GM23248 (cell line): ENCODE data around the gene DNASE1L2. TPM values are rescaled to one million over a fixed set of nuclear protein-coding genes. Genes with fewer than 3 reads are reported as not detected.

Experiments used
- DNase-seq: peaks from one replicate; pipeline ENCODE4 v3.0.0-alpha.2; 2015
- H2AFZ ChIP-seq: fragments of 200-600 bp; sonication (generic); 2 replicates; pipeline ENCODE4 v1.6.1; 2016; ENCODE audit warnings: antibody characterized with exemption
- H3F3A ChIP-seq: fragments of 200-600 bp; sonication (generic); 2 replicates; pipeline ENCODE4 v1.6.1; 2016; ENCODE audit warnings: mild to moderate bottlenecking, antibody characterized with exemption, mixed run types; ENCODE audit not compliant: insufficient read depth
- H3K27ac ChIP-seq: fragments of 200-600 bp; sonication (generic); 2 replicates; pipeline ENCODE4 v1.5.1; 2016; ENCODE audit warnings: mild to moderate bottlenecking
- H3K27me3 ChIP-seq: fragments of 200-600 bp; sonication (generic); replicated peaks from 2 replicates; pipeline ENCODE4 v1.6.1; 2016; ENCODE audit warnings: mild to moderate bottlenecking; ENCODE audit not compliant: insufficient read depth
- H3K36me3 ChIP-seq: fragments of 200-600 bp; sonication (generic); 2 replicates; pipeline ENCODE4 v1.6.1; 2016; ENCODE audit warnings: low read depth, mild to moderate bottlenecking
- H3K4me1 ChIP-seq: fragments of 200-600 bp; sonication (generic); 2 replicates; pipeline ENCODE4 v1.6.1; 2016; ENCODE audit warnings: mild to moderate bottlenecking; ENCODE audit not compliant: insufficient read depth
- H3K4me2 ChIP-seq: fragments of 200-600 bp; sonication (generic); one replicate; pipeline ENCODE4 v1.6.1; 2016; ENCODE audit warnings: mild to moderate bottlenecking; ENCODE audit not compliant: unreplicated experiment
- H3K4me3 ChIP-seq: fragments of 200-600 bp; sonication (generic); 2 replicates; pipeline ENCODE4 v1.5.1; 2016; ENCODE audit warnings: mild to moderate bottlenecking
- H3K79me2 ChIP-seq: fragments of 200-600 bp; sonication (generic); 2 replicates; pipeline ENCODE4 v1.6.1; 2016; ENCODE audit warnings: mild to moderate bottlenecking; ENCODE audit not compliant: insufficient read depth
- H3K9ac ChIP-seq: fragments of 200-600 bp; sonication (generic); 2 replicates; pipeline ENCODE4 v1.6.1; 2016; ENCODE audit warnings: mild to moderate bottlenecking
- H3K9me2 ChIP-seq: fragments of 200-600 bp; sonication (generic); 2 replicates; pipeline ENCODE4 v1.6.1; 2016; ENCODE audit warnings: mixed run types, mild to moderate bottlenecking, moderate library complexity; ENCODE audit not compliant: insufficient read depth
- H3K9me3 ChIP-seq: fragments of 200-600 bp; sonication (generic); one replicate; pipeline ENCODE4 v1.6.1; 2017; ENCODE audit warnings: low read depth
- H4K20me1 ChIP-seq: fragments of 200-600 bp; sonication (generic); 2 replicates; pipeline ENCODE4 v1.6.0; 2016; ENCODE audit not compliant: insufficient read depth
- EZH2 ChIP-seq: fragments of 200-600 bp; sonication (generic); IDR thresholded peaks from 2 replicates; pipeline ENCODE4 v1.6.1; 2018; ENCODE audit warnings: antibody characterized with exemption, mild to moderate bottlenecking; ENCODE audit not compliant: insufficient read depth, poor library complexity, severe bottlenecking
- EZH2phosphoT487 ChIP-seq: fragments of 200-600 bp; sonication (generic); IDR thresholded peaks from 2 replicates; pipeline ENCODE4 v1.6.1; 2018; ENCODE audit warnings: antibody characterized with exemption, moderate library complexity, mild to moderate bottlenecking, low read depth; ENCODE audit not compliant: insufficient read depth
- WGBS, 2 experiments: methylation state at CpG; one replicate each; pipeline ENCODE4 v1.1.6; 2015 to 2017; ENCODE audit warnings: low lambda C conversion rate in 2 of 2, low coverage in 1 of 2; ENCODE audit errors: missing lambda C conversion rate in 2 of 2; 5-methylcytosine and 5-hydroxymethylcytosine counted together
- in situ Hi-C: fragments of 300-500 bp; cut with MboI; formaldehyde crosslinking; loops from 2 replicates; pipeline ENCODE4 v1.15.0; 2020
- polyA plus RNA-seq: library from polyadenylated mRNA; unstranded; fragments of >200 nt; fragmentation: Nextera tagmentation; extraction: Ambion mirVana; gene quantifications from 2 replicates; pipeline ENCODE4 v1.2.1, GENCODE V29; 2016
- total RNA-seq: library from RNA; depleted of rRNA; stranded (reverse); fragments of >200 nt; shearing (Covaris generic); gene quantifications from 2 replicates; pipeline ENCODE4 v1.2.3, GENCODE V29; 2014

The DNASE1L2 gene
- total and polyA plus RNA-seq, 2 experiments from 2014 or later = 0.89 TPM; not detected in 1

- H3K27ac ChIP-seq = no peak overlapping the region
- H3F3A ChIP-seq = no peaks in the 10 kb centered on the region
- no peaks in the 10 kb centered on the region for H3K36me3 ChIP-seq
- no peaks in the 10 kb centered on the region for H3K9me2 ChIP-seq
- in situ Hi-C loops = no loop called here
- no peak overlapping the region for H3K4me2 ChIP-seq
- no peak overlapping the region for H2AFZ ChIP-seq
- peaks cover 29% of the 10 kb centered on the region for H3K27me3 ChIP-seq
- WGBS, 2 experiments = 25 to 39% methylated on average over 15 to 23 of the region's 32 CpGs
- no peaks in the 10 kb centered on the region for H3K4me1 ChIP-seq
- H3K79me2 ChIP-seq = no peaks in the 10 kb centered on the region
- H3K9me3 ChIP-seq = no peaks in the 10 kb centered on the region
- no peak overlapping the region for H3K4me3 ChIP-seq
- no peaks in the 10 kb centered on the region for H4K20me1 ChIP-seq
- DNase-seq = peak; percentile 17
- TF ChIP-seq EZH2 = peak; percentile 74
- TF ChIP-seq EZH2phosphoT487 = no peak
- no peak overlapping the region for H3K9ac ChIP-seq
Observed at GRCh38 chr16:2196981-2197511, 39.2 kb upstream of the DNASE1L2 start.

- Histone ChIP-seq H3K9me2 (no peaks in the 10 kb centered on the region), H2AFZ (no peak overlapping the region), H3K79me2 (no peaks in the 10 kb centered on the region), H3K36me3 (no peaks in the 10 kb centered on the region), H3K9me3 (no peaks in the 10 kb centered on the region), H3K4me2 (no peak overlapping the region), H3K4me3 (no peak overlapping the region), H3K4me1 (no peaks in the 10 kb centered on the region), H3F3A (no peaks in the 10 kb centered on the region), H3K9ac (no peak overlapping the region), H4K20me1 (no peaks in the 10 kb centered on the region), H3K27ac (no peak overlapping the region), H3K27me3 (peaks cover 29% of the 10 kb centered on the region)
- WGBS, 2 experiments = 91 to 98% methylated on average over 6 of the region's 6 CpGs
- no peak for DNase-seq
- in situ Hi-C loops = no loop called here
- TF ChIP-seq EZH2 (no peak), EZH2phosphoT487 (no peak)
Observed at GRCh38 chr16:2197765-2198164, 38.5 kb upstream of the DNASE1L2 start.

GRCh38 chr16:2198283-2198682 lies 38.0 kb upstream of the DNASE1L2 start:
- no peak overlapping the region for H3K4me2 ChIP-seq

GRCh38 chr16:2199095-2199494 lies 37.1 kb upstream of the DNASE1L2 start:
- no peak overlapping the region for H2AFZ ChIP-seq
- DNase-seq = no peak
- no peaks in the 10 kb centered on the region for H3K79me2 ChIP-seq
- no peak for TF ChIP-seq EZH2
- no peak for TF ChIP-seq EZH2phosphoT487
- no peak overlapping the region for H3K27ac ChIP-seq
- H3K27me3 ChIP-seq = peaks cover 29% of the 10 kb centered on the region
- 52% methylated on average over 5 of the region's 5 CpGs for WGBS, 2 experiments
- no peaks in the 10 kb centered on the region for H3K4me1 ChIP-seq
- no peaks in the 10 kb centered on the region for H3K9me3 ChIP-seq
- no peaks in the 10 kb centered on the region for H3K36me3 ChIP-seq
- no peak overlapping the region for H3K4me3 ChIP-seq
- no peaks in the 10 kb centered on the region for H4K20me1 ChIP-seq
- no peak overlapping the region for H3K9ac ChIP-seq
- no peaks in the 10 kb centered on the region for H3F3A ChIP-seq
- H3K9me2 ChIP-seq = no peaks in the 10 kb centered on the region
- in situ Hi-C loops = no loop called here
- H3K4me2 ChIP-seq = no peak overlapping the region

More at GRCh38 chr16:2198283-2198682, 38.0 kb upstream of the DNASE1L2 start:
- H4K20me1 ChIP-seq = no peaks in the 10 kb centered on the region
- no peak overlapping the region for H2AFZ ChIP-seq
- H3K4me1 ChIP-seq = no peaks in the 10 kb centered on the region
- no peak for TF ChIP-seq EZH2phosphoT487
- TF ChIP-seq EZH2 = no peak
- H3K27ac ChIP-seq = no peak overlapping the region
- H3K79me2 ChIP-seq = no peaks in the 10 kb centered on the region
- no peak overlapping the region for H3K4me3 ChIP-seq
- no peak for DNase-seq
- H3K36me3 ChIP-seq = no peaks in the 10 kb centered on the region
- H3K9me3 ChIP-seq = no peaks in the 10 kb centered on the region
- H3K9ac ChIP-seq = no peak overlapping the region
- no peaks in the 10 kb centered on the region for H3K9me2 ChIP-seq
- WGBS, 2 experiments = 42 to 46% methylated on average over 4 of the region's 4 CpGs
- in situ Hi-C loops = no loop called here
- H3K27me3 ChIP-seq = peaks cover 29% of the 10 kb centered on the region
- H3F3A ChIP-seq = no peaks in the 10 kb centered on the region

GRCh38 chr16:2199621-2200139 lies 36.6 kb upstream of the DNASE1L2 start:
- no peaks in the 10 kb centered on the region for H3K36me3 ChIP-seq
- H3K9me2 ChIP-seq = no peaks in the 10 kb centered on the region
- no peak overlapping the region for H3K9ac ChIP-seq
- H4K20me1 ChIP-seq = no peaks in the 10 kb centered on the region
- H3K4me1 ChIP-seq = no peaks in the 10 kb centered on the region
- no peak for DNase-seq
- H3K27me3 ChIP-seq = peaks cover 27% of the 10 kb centered on the region
- 59% methylated on average over 14 of the region's 14 CpGs for WGBS, 2 experiments
- H3F3A ChIP-seq = no peaks in the 10 kb centered on the region
- TF ChIP-seq EZH2phosphoT487 (no peak), EZH2 (no peak)
- no peak overlapping the region for H2AFZ ChIP-seq
- in situ Hi-C loops = no loop called here
- no peak overlapping the region for H3K27ac ChIP-seq
- H3K4me2 ChIP-seq = no peak overlapping the region
- no peaks in the 10 kb centered on the region for H3K9me3 ChIP-seq
- H3K79me2 ChIP-seq = no peaks in the 10 kb centered on the region
- H3K4me3 ChIP-seq = no peak overlapping the region
